ENCODE measurements around the gene GPR15LG.

The GPR15LG gene

DNA sequence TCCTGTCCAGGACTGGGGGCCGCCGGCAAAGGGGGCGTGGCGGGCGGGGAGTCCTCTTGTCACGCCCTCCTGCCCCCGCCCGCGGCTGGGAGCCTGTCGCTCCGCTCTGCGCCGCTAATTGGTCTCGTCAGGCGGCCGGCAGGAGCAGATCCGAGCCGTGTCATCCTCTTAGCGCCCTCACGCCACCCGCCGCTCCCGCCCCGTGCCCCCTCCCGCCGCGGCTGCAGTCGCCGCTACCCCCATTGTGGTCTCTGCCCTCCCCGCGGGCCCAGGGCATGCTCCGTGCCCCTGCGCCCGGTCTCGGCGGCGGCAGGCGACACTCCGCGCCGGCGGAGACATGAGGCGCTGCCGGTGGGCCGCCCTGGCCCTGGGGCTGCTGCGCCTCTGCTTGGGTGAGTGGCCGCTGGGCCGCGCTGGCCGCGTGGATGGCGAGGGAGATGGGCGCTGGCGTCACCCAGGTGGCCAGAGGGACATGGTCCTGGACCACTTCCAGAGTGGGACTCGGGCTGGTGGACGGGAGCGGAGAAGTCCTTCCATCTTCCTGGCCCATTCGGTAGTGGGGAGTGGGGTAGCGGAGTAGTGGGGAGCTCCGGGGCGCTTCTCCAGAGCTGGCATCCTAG, 20.9 kb downstream of the GPR15LG start, which contains the start of gene CDHR1:
TSS of gene CDHR1 (plus strand) at position 114 of the 620 bp plus-strand sequence. CDS start at position 338, 224 bp downstream.
- Histone ChIP-seq H3K4me3 (ENCODE audit: low read depth, low read length, poor library complexity, severe bottlenecking) (peak within 1 kb of the TSS; percentile 53), H3K36me3 (ENCODE audit: insufficient read depth, low read length) (no peaks in the 10 kb centered on the region), H3K9me3 (ENCODE audit: low read length) (no peaks in the 10 kb centered on the region), H3K4me2 (ENCODE audit: low read length) (peak within 1 kb of the TSS; percentile 70), H3K9me2 (ENCODE audit: low read depth, low read length) (no peaks in the 10 kb centered on the region), H3K9ac (ENCODE audit: low read length) (peak within 1 kb of the TSS; percentile 41; the same call in 1 of the 2 replicates), H3K79me2 (ENCODE audit: insufficient read depth, low read length) (no peaks in the 10 kb centered on the region), H3K4me1 (ENCODE audit: insufficient read depth, low read length, severe bottlenecking) (peaks cover 6% of the 10 kb centered on the region), H2AFZ (ENCODE audit: low read length) (no peak within 1 kb of the TSS), H4K20me1 (ENCODE audit: insufficient read depth, low read length) (no peaks in the 10 kb centered on the region), H3F3A (ENCODE audit: insufficient read depth, low read length) (no peaks in the 10 kb centered on the region), H3K27ac (ENCODE audit: low read depth, low read length, poor library complexity, severe bottlenecking) (no peak within 1 kb of the TSS), H3K27me3 (ENCODE audit: insufficient read depth, low read length) (0 out of 2 replicates have a peak, but pooled peaks cover 14% of the 10 kb centered on the region)
- TF ChIP-seq, protein P1, sequence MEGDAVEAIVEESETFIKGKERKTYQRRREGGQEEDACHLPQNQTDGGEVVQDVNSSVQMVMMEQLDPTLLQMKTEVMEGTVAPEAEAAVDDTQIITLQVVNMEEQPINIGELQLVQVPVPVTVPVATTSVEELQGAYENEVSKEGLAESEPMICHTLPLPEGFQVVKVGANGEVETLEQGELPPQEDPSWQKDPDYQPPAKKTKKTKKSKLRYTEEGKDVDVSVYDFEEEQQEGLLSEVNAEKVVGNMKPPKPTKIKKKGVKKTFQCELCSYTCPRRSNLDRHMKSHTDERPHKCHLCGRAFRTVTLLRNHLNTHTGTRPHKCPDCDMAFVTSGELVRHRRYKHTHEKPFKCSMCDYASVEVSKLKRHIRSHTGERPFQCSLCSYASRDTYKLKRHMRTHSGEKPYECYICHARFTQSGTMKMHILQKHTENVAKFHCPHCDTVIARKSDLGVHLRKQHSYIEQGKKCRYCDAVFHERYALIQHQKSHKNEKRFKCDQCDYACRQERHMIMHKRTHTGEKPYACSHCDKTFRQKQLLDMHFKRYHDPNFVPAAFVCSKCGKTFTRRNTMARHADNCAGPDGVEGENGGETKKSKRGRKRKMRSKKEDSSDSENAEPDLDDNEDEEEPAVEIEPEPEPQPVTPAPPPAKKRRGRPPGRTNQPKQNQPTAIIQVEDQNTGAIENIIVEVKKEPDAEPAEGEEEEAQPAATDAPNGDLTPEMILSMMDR (IDR thresholded peaks at IDR 0.05; ENCODE audit: low read length), result no peak
- TF ChIP-seq EZH2 (IDR thresholded peaks at IDR 0.05; ENCODE audit: borderline replicate concordance, low read length), result no peak

DNA sequence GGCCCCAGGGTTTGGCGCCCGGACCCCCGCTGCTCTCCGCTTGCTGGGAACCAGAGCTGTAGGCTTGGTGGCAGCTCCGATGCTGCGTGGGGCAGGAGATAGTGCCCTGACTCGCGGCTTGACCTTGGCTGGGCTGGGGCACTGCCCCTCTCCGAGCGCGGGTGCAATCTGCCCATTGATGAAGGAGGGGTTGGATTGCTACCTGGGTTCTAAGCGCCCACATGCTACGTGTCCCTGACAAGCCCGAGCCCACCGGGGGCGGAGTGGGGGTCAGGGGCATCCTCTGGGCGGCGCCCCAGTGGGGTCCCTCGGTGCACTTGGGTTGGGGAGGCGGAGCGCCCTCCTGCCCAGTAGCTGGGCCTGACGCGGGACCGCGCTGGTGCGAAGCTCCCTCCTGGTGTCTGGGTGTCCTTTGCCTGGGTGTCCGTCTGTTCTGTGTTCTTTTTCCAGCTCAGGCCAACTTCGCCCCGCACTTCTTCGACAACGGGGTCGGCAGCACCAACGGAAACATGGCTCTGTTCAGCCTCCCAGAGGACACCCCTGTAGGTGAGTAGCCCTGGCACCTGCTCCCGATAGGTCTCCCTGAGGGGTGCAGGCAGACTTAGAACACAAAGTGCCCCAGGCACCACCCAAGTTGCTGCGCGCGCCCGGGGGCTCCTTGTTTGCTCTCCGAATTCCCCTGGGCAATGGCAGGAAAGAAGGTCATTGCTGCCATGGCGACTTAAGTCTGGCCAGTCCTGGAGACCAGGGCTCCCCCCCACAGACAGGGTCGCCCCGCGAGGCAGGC, 21.6 kb downstream of the GPR15LG start:
- H4K20me1 ChIP-seq (ENCODE audit: insufficient read depth, low read length), result no peaks in the 10 kb centered on the region
- H3K27ac ChIP-seq (ENCODE audit: low read depth, low read length, poor library complexity, severe bottlenecking), result no peak overlapping the region
- H3K4me1 ChIP-seq (ENCODE audit: insufficient read depth, low read length, severe bottlenecking), result peaks cover 6% of the 10 kb centered on the region
- no peaks in the 10 kb centered on the region for H3K79me2 ChIP-seq (ENCODE audit: insufficient read depth, low read length)
- peak overlapping the region; percentile 53 for H3K4me3 ChIP-seq (ENCODE audit: low read depth, low read length, poor library complexity, severe bottlenecking)
- H3F3A ChIP-seq (ENCODE audit: insufficient read depth, low read length), result no peaks in the 10 kb centered on the region
- no peak overlapping the region; the same call in 1 of the 2 replicates for H3K9ac ChIP-seq (ENCODE audit: low read length)
- H3K27me3 ChIP-seq (ENCODE audit: insufficient read depth, low read length), result 0 out of 2 replicates have a peak, but pooled peaks cover 14% of the 10 kb centered on the region
- no peaks in the 10 kb centered on the region for H3K9me3 ChIP-seq (ENCODE audit: low read length)
- no peaks in the 10 kb centered on the region for H3K9me2 ChIP-seq (ENCODE audit: low read depth, low read length)
- TF ChIP-seq, protein P1 (IDR thresholded peaks at IDR 0.05; ENCODE audit: low read length), result no peak
- no peak for TF ChIP-seq EZH2 (IDR thresholded peaks at IDR 0.05; ENCODE audit: borderline replicate concordance, low read length)
- no peaks in the 10 kb centered on the region for H3K36me3 ChIP-seq (ENCODE audit: insufficient read depth, low read length)
- H3K4me2 ChIP-seq (ENCODE audit: low read length), result peak overlapping the region; percentile 70; the same call in 1 of the 2 replicates
- no peak overlapping the region for H2AFZ ChIP-seq (ENCODE audit: low read length)

DNA sequence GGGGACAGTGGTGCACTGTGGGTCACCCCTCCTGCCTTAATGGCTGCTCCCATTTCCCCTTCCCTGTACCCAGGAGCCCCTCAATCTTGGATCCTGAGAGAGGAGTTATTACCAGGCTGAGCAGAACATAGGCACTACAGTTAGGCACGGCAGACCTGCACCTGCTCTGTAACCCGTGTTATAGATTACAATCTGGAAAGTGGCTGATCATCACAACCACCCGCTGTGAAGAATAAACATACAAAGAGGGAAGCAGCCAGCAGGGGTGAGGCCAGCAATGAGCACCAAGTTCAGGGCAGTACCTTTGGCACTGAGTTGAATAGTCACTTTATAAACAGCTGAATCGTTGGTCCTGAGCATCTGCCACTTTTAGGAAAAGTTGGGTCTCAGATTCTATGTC, 22.5 kb downstream of the GPR15LG start:
- peaks cover 6% of the 10 kb centered on the region for H3K4me1 ChIP-seq (ENCODE audit: insufficient read depth, low read length, severe bottlenecking)
- H3K27me3 ChIP-seq (ENCODE audit: insufficient read depth, low read length), result 0 out of 2 replicates have a peak, but pooled peaks cover 14% of the 10 kb centered on the region
- no peaks in the 10 kb centered on the region for H3K36me3 ChIP-seq (ENCODE audit: insufficient read depth, low read length)
- H3K4me2 ChIP-seq (ENCODE audit: low read length), result no peak overlapping the region
- no peaks in the 10 kb centered on the region for H3K9me3 ChIP-seq (ENCODE audit: low read length)
- no peak overlapping the region for H3K9ac ChIP-seq (ENCODE audit: low read length)
- no peak overlapping the region for H3K27ac ChIP-seq (ENCODE audit: low read depth, low read length, poor library complexity, severe bottlenecking)
- no peak overlapping the region for H2AFZ ChIP-seq (ENCODE audit: low read length)
- H3F3A ChIP-seq (ENCODE audit: insufficient read depth, low read length), result no peaks in the 10 kb centered on the region
- H3K9me2 ChIP-seq (ENCODE audit: low read depth, low read length), result no peaks in the 10 kb centered on the region
- no peak overlapping the region for H3K4me3 ChIP-seq (ENCODE audit: low read depth, low read length, poor library complexity, severe bottlenecking)
- H4K20me1 ChIP-seq (ENCODE audit: insufficient read depth, low read length), result no peaks in the 10 kb centered on the region
- TF ChIP-seq, protein P1 (IDR thresholded peaks at IDR 0.05; ENCODE audit: low read length), result no peak
- TF ChIP-seq EZH2 (IDR thresholded peaks at IDR 0.05; ENCODE audit: borderline replicate concordance, low read length), result no peak
- H3K79me2 ChIP-seq (ENCODE audit: insufficient read depth, low read length), result no peaks in the 10 kb centered on the region
